HG03135 (cell line): Measurements from ENCODE around the gene NCL.
"Not testable (repeated sequence)": the region's sequence is repeated elsewhere in the genome, so short reads cannot be mapped to it uniquely, and the experiment has no call there.

ENCODE experiments used
- ATAC-seq: cut with Tn5 transposase; IDR thresholded peaks from one replicate; pipeline ENCODE4 v1.9.1; 2021; ENCODE audit warnings: mild to moderate bottlenecking, moderate library complexity; ENCODE audit not compliant: unreplicated experiment

Gene NCL

GRCh38 chr2:231407686-231408085 lies 56.6 kb downstream of the NCL start:
- not testable (repeated sequence) for ATAC-seq

- not testable (repeated sequence) for ATAC-seq
Observed at GRCh38 chr2:231405601-231406367, 58.5 kb downstream of the NCL start.

GRCh38 chr2:231404183-231404578 lies 60.1 kb downstream of the NCL start:
- not testable (repeated sequence) for ATAC-seq
